Fibroblast of the conjunctiva (primary cell): ENCODE results near the gene SPC25.
"Not testable (repeated sequence)": the region's sequence is repeated elsewhere in the genome, so short reads cannot be mapped to it uniquely, and the experiment has no call there.

Source experiments
- DNase-seq: peaks from one replicate; pipeline ENCODE4 v3.0.0-alpha.2; 2010; ENCODE audit warnings: low read depth

The SPC25 gene

GRCh38 chr2:168890006-168890782 is at the start of gene SPC25:
Gene SPC25 (minus strand): TSS chr2:168890430. CDS start chr2:168889519, 911 bp downstream.
- peak; percentile 85 for DNase-seq

GRCh38 chr2:168939918-168940317 is 49.7 kb upstream of the SPC25 start:
- DNase-seq: no peak

- no peak for DNase-seq
These were observed 48.8 kb upstream of the SPC25 start for GRCh38 chr2:168939061-168939460.

- DNase-seq: no peak
These were observed 45.8 kb upstream of the SPC25 start for GRCh38 chr2:168935810-168936581.

GRCh38 chr2:168934826-168935225 is 44.6 kb upstream of the SPC25 start:
- DNase-seq: no peak

- not testable (repeated sequence) for DNase-seq
These were observed 41.9 kb upstream of the SPC25 start for GRCh38 chr2:168932174-168932573.

- DNase-seq: no peak
These were observed 40.0 kb upstream of the SPC25 start for GRCh38 chr2:168930242-168930641.

- DNase-seq: no peak
These were observed 38.8 kb upstream of the SPC25 start for GRCh38 chr2:168929031-168929430.

GRCh38 chr2:168928113-168928831 is 38.0 kb upstream of the SPC25 start:
- DNase-seq: no peak

- DNase-seq: no peak
These were observed 36.6 kb upstream of the SPC25 start for GRCh38 chr2:168926621-168927386.

- DNase-seq: no peak
These were observed 30.4 kb upstream of the SPC25 start for GRCh38 chr2:168920504-168921157.

- DNase-seq: no peak
These were observed 26.1 kb upstream of the SPC25 start for GRCh38 chr2:168916331-168916675.

- DNase-seq: no peak
These were observed 25.5 kb upstream of the SPC25 start for GRCh38 chr2:168915441-168916330.

- no peak for DNase-seq
These were observed 23.3 kb upstream of the SPC25 start for GRCh38 chr2:168913495-168913894.

- DNase-seq: no peak
These were observed 22.7 kb upstream of the SPC25 start for GRCh38 chr2:168912901-168913369.

GRCh38 chr2:168912466-168912865 is 22.2 kb upstream of the SPC25 start:
- no peak for DNase-seq

- DNase-seq: no peak
These were observed 20.1 kb upstream of the SPC25 start for GRCh38 chr2:168910330-168910729.

GRCh38 chr2:168907940-168908662 is 17.9 kb upstream of the SPC25 start:
- DNase-seq: no peak

GRCh38 chr2:168904358-168904757 is 14.1 kb upstream of the SPC25 start:
- no peak for DNase-seq

- DNase-seq: no peak
These were observed 13.7 kb upstream of the SPC25 start for GRCh38 chr2:168903888-168904287.
